SK-N-MC (cell line): Measurements from ENCODE around the gene GPR39.

Source experiments
- EZH2 ChIP-seq: fragments of 200-600 bp; sonication (generic); IDR thresholded peaks from one replicate; pipeline ENCODE4 v1.6.1; 2017; ENCODE audit warnings: antibody characterized with exemption
- FOXP2 ChIP-seq: optimal IDR thresholded peaks from 2 replicates; pipeline ENCODE3; 2011; ENCODE audit warnings: mild to moderate bottlenecking, moderate library complexity; ENCODE audit not compliant: insufficient read depth; ENCODE audit errors: extremely low read length, control extremely low read depth
- POLR2AphosphoS5 ChIP-seq: IDR thresholded peaks from 2 replicates; pipeline ENCODE4 v1.6.1; 2012; ENCODE audit warnings: mild to moderate bottlenecking, low read depth, low read length, borderline replicate concordance

- TF ChIP-seq POLR2AphosphoS5 (no peak), EZH2 (no peak), FOXP2 (no peak)
Observed at GRCh38 chr2:132503701-132504100, 87.1 kb downstream of the GPR39 start.
